Esophagus (tissue), 2 donors: ENCODE results near the gene KANK3. TPM values are rescaled to one million over a fixed set of nuclear protein-coding genes. Genes with fewer than 3 reads are reported as not detected.
A peak's percentile ranks its signal among the peaks of the same experiment; 100 is the strongest.
"Not testable (repeated sequence)": the region's sequence is repeated elsewhere in the genome, so short reads cannot be mapped to it uniquely, and the experiment has no call there.

Source experiments
- H3K27ac ChIP-seq, 2 donors: one replicate each; pipeline ENCODE4 v1.5.1; 2013; ENCODE audit warnings: low read depth in 2 of 2, mild to moderate bottlenecking in 2 of 2, inconsistent platforms in 1 of 2, low read length in 1 of 2, moderate library complexity in 1 of 2
- H3K27me3 ChIP-seq, 2 donors: one replicate each; pipeline ENCODE4 v1.6.1; 2013; ENCODE audit warnings: low read length in 2 of 2, control low read depth in 1 of 2, mild to moderate bottlenecking in 1 of 2; ENCODE audit not compliant: insufficient read depth in 2 of 2, control insufficient read depth in 1 of 2
- H3K36me3 ChIP-seq, 2 donors: one replicate each; pipeline ENCODE4 v1.6.1; 2013; ENCODE audit warnings: low read length in 1 of 2; ENCODE audit not compliant: control insufficient read depth in 2 of 2, insufficient read depth in 2 of 2
- H3K4me1 ChIP-seq, 2 donors: one replicate each; pipeline ENCODE4 v1.6.1; 2013; ENCODE audit warnings: low read length in 1 of 2; ENCODE audit not compliant: control insufficient read depth in 2 of 2, insufficient read depth in 2 of 2
- H3K4me3 ChIP-seq, 2 donors: one replicate each; pipeline ENCODE4 v1.5.1; 2013; ENCODE audit warnings: low read length in 2 of 2, mild to moderate bottlenecking in 2 of 2, low read depth in 1 of 2, moderate library complexity in 1 of 2
- H3K9me3 ChIP-seq, 2 donors: one replicate each; pipeline ENCODE4 v1.6.1; 2013; ENCODE audit warnings: mild to moderate bottlenecking in 2 of 2, low read depth in 1 of 2, low read length in 1 of 2, moderate library complexity in 1 of 2; ENCODE audit not compliant: control insufficient read depth in 2 of 2, insufficient read depth in 1 of 2
- WGBS, 2 donors: extraction: QIAGEN DNeasy Blood & Tissue Kit; methylation state at CpG; one replicate each; pipeline ENCODE4 v1.1.7; 2013; 5-methylcytosine and 5-hydroxymethylcytosine counted together
- polyA plus RNA-seq, 2 donors: library from polyadenylated mRNA; stranded (reverse); fragments of 200-250 nt; gene quantifications; one replicate each; pipeline ENCODE4 v1.2.3, GENCODE V29; 2013
- donor health status: healthy with polysubstance abuse.
- donor health status: Bipolar disorder and iron deficiency.

KANK3 gene
- polyA plus RNA-seq, 2 donors, result 4.2 to 5.2 TPM

DNA sequence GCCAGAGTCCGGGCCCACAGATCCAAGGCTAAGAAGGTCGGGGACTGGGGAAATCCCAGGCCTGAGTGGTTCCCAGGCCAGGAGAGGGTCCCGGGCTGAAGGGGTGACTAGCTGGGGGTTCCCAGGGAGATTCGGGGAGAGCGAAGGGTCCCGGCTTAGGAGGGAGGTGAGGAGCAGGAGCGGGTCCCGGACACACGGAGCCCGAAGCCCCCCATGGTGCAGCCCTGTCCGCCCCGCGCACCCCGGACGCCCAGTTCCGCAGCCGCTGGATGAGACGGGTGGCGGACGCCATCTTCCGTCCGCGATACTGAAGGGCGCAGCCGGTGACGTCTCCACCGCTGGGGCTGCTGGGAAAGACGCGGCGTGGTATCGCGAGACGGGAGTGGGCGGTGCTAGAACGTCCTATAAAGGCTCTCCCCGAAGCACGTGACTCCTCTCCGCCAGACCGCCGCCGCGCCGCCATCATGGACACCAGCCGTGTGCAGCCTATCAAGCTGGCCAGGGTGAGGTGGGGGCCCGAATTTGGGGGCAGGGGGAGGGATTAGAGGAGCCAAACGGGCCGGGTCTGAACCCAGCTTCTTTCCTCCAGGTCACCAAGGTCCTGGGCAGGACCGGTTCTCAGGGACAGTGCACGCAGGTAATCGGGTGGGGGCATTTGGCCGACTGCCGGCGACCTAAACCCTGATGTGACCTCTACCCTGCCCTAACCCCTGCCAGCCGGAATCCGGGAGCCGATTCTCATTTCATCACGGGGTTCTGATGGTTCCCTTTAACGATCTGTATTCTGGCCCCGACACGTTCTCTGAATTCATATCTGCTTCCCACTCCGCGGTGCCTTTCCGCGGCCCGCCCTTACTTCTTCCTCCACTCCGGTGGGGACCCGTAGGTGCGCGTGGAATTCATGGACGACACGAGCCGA is 21.7 kb downstream of the KANK3 start, which contains the start of the genes NDUFA7 and RPS28:
Gene NDUFA7 (minus strand): TSS at position 309 of the 919 bp plus-strand sequence. CDS start 17 bp downstream, at position 292.
Gene RPS28 (plus strand): TSS at position 430 of the 919 bp plus-strand sequence. CDS start 35 bp downstream, at position 465.
- Histone ChIP-seq H3K27me3 (no peaks in the 10 kb centered on the region), H3K9me3 (peaks cover 0 to 2% of the 10 kb centered on the region in 2 donors), H3K4me3 (peak within 1 kb of the TSS; percentile 91 to 94), H3K4me1 (peaks cover 2 to 13% of the 10 kb centered on the region in 2 donors), H3K27ac (peak within 1 kb of the TSS; percentile 92 to 95), H3K36me3 (peaks cover 2 to 14% of the 10 kb centered on the region in 2 donors)
- 0 to 1% methylated on average over 64 to 72 of the region's 72 CpGs for WGBS, 2 donors

DNA sequence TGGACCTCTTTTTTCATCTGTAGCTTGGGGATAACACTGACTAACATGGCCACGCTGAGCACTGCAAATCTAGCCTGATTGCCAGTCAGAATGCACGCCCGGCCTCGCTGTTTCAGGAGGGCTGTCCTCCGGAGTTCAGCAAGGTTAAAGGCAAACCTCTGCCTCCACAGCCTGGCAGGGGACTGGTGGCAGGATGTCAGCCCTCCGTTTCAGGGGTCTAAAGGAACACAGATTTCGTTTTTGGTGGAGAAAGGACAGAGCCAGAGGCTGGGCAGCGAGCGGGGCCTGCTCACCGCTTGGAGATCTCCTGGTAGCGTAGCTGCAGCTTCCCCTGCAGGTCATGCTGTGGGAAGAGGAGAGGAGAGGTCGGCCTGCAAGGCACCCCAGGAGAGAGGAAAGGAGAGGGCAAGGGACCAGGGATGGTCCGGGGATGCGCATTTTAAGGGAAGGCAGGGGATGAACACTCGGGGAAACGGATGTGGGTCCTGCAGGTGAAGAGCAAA is 22.4 kb downstream of the KANK3 start:
- Histone ChIP-seq H3K36me3 (peaks cover 2 to 15% of the 10 kb centered on the region in 2 donors), H3K27ac (peak overlapping the region; percentile 92 to 95), H3K4me3 (peak overlapping the region; percentile 91 to 94), H3K4me1 (peaks cover 2 to 13% of the 10 kb centered on the region in 2 donors), H3K27me3 (no peaks in the 10 kb centered on the region), H3K9me3 (peaks cover 0 to 2% of the 10 kb centered on the region in 2 donors)
- WGBS, 2 donors, result 1 to 2% methylated on average over 16 of the region's 16 CpGs

DNA sequence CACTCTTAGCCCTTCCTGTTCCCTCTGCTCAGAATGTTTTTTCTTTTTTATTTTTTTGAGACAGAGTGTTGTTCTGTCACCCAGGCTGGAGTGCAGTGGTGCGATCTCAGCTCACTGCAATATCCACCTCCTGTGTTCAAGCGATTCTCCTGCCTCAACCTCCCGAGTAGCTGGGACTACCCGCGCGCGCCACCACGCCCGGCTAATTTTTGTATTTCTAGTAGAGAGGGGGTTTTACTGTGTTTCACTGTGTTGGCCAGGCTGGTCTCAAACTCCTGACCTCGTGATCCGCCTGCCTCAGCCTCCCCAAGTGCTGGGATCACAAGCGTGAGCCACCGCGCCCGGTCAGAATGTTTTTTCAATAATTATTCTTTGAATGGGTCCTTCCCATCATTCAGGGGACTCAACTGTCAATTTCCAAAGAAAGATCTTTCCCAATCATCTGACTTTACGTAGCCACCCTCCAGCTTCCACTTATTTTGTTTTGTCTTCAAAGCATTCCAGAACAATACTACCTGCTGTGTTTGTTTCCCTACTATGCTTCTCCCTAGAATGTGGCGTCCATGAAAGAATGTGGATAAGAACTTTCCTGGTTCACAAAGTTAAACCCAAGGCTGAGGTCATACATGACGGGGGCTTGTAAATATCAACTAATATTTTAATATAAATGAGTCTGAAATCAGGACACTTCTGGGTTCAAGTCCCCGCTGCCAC is 23.1 kb downstream of the KANK3 start:
- 79 to 82% methylated on average over 19 of the region's 19 CpGs for WGBS, 2 donors
- Histone ChIP-seq H3K27ac (no peak overlapping the region), H3K9me3 (peaks cover 0 to 2% of the 10 kb centered on the region in 2 donors), H3K4me3 (peak overlapping the region in 1 of 2 donors; percentile 91), H3K27me3 (no peaks in the 10 kb centered on the region), H3K4me1 (peaks cover 2 to 12% of the 10 kb centered on the region in 2 donors), H3K36me3 (peaks cover 5 to 16% of the 10 kb centered on the region in 2 donors)

DNA sequence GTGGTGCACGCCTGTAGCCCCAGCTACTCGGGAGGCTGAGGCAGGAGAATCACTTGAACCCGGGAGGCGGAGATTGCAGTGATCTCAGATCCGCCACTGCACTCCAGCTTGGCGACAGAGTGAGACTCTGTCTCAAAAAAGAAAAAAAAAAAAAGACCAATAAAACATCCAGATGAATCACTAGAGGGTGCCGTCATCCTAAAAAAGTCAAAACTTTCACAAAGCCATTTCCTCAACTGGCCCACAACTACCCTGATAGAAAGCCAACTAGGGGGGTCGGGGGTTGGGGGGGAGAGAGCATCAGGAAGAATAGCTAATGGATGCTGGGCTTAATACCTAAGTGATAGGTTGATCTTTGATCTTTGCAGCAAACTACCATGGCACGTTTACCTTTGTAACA is 24.2 kb downstream of the KANK3 start:
- H3K9me3 ChIP-seq, H3K27me3 ChIP-seq, H3K4me1 ChIP-seq, H3K4me3 ChIP-seq, H3K27ac ChIP-seq: not testable (repeated sequence)
- WGBS, 2 donors, result 77 to 81% methylated on average over 9 of the region's 9 CpGs
- peaks cover 5 to 14% of the 10 kb centered on the region in 2 donors for H3K36me3 ChIP-seq

DNA sequence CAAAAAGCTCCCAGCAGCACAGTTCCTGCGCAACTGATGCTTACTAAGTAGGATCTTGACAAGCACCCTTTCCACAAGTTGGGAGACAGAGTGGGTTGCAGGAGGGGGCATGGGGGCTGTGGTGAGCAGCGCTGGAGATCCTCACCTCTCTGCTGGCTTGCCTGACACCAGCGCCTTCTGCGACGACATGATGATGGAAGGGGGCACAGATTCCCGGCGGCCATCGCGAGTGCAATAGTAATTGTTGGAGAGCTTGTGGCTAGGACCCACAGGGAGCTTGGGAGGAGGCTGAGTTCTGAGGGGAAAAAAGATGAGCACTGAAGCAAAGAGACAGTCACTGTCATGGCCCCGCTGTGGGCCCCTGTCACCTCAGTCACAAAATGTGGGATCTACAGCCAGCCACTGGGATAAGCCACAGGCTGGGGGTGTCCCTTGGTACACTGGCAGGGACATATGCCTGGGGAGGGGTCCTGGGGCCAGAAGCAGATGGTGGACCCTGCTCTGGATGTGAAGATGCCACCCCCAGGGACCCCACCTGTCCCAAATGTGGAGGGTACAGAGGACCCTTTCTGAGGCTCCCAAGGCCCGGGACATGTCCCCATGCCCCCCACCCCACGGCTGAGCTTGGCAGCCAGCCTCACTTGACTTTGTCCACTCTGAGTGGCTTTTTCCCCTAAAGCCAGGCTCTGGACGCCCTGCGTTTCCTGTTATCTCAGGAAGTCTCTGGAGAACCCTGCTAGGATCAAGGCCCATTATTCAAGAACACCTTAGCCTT is 26.5 kb downstream of the KANK3 start:
- 84 to 86% methylated on average over 14 of the region's 14 CpGs for WGBS, 2 donors
- Histone ChIP-seq H3K27ac (no peak overlapping the region), H3K4me3 (no peak overlapping the region), H3K9me3 (no peaks in the 10 kb centered on the region), H3K4me1 (no peaks in the 10 kb centered on the region), H3K27me3 (no peaks in the 10 kb centered on the region), H3K36me3 (peaks cover 4 to 6% of the 10 kb centered on the region in 2 donors)

DNA sequence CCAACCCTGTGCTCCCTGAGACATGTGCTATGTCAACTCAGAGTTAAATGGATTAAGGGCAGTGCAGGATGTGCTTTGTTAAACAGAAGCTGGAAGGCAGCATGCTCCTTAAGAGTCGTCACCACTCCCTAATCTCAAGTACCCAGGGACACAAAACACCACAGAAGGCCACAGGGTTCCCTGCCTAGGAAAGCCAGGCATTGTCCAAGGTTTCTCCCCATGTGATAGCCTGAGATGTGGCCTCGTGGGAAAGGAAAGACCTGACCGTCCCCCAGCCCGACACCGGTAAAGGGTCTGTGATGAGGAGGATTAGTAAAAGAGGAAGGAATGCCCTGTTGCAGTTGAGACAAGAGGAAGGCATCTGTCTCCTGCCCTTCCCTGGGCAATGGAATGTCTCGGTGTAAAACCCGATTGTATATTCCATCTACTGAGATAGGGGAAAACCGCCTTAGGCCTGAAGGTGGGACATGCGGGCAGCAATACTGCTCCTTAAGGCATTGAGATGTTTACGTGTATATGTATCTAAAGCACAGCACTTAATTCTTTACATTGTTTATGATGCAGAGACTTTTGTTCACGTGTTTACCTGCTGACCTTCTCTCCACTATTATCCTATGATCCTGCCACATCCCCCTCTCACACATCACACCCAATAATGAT is 28.0 kb downstream of the KANK3 start:
- H3K27ac ChIP-seq, H3K4me3 ChIP-seq, H3K4me1 ChIP-seq, H3K9me3 ChIP-seq, H3K27me3 ChIP-seq: not testable (repeated sequence)
- H3K36me3 ChIP-seq, result peaks cover 4 to 14% of the 10 kb centered on the region in 2 donors
- 86 to 87% methylated on average over 11 of the region's 11 CpGs for WGBS, 2 donors

DNA sequence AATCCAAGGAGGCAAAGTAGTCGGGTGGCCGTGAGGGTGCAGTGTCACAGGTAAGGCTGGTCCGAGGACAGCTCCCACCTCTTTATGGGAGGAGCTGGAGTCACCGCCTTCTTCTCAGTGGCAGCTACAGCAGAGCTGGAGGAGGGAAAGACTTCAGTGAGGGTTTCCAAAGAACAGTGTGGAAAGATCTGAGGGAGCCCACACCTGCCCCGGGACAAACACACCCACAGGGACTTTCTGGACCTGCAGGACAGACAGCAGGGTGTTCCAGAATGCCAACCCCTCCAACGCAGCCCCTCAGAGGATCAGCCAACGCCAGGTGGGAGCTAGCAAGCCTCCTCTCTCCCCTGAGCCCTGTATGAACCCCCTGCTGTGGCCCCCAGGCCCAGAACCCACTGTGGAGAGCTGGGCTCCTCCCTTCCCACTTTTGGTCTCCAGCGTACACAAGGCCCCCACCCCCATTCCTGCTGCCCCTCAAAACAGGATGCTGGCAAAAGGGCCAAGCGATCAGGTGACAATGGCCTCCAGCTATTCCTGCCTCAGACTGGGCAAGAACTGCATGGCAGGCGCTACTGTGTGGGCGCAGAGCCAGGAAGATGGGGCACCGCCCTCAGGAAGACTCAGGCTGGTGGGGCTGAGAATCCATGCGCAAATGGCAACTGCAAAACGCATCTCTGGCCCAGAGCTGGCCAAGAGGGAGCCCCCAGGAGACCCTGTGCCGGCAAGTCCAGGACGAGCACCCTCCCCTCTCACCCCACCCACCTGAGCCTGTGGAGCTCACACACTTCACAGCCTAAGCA is 31.4 kb downstream of the KANK3 start:
- H3K36me3 ChIP-seq, result peaks cover 4 to 17% of the 10 kb centered on the region in 2 donors
- 56 to 62% methylated on average over 16 of the region's 16 CpGs for WGBS, 2 donors
- no peaks in the 10 kb centered on the region for H3K27me3 ChIP-seq
- H3K27ac ChIP-seq, result peak overlapping the region in 1 of 2 donors; percentile 48
- peaks cover 0 to 1% of the 10 kb centered on the region in 2 donors for H3K9me3 ChIP-seq
- H3K4me3 ChIP-seq, result no peak overlapping the region
- H3K4me1 ChIP-seq, result peaks cover 0 to 12% of the 10 kb centered on the region in 2 donors

DNA sequence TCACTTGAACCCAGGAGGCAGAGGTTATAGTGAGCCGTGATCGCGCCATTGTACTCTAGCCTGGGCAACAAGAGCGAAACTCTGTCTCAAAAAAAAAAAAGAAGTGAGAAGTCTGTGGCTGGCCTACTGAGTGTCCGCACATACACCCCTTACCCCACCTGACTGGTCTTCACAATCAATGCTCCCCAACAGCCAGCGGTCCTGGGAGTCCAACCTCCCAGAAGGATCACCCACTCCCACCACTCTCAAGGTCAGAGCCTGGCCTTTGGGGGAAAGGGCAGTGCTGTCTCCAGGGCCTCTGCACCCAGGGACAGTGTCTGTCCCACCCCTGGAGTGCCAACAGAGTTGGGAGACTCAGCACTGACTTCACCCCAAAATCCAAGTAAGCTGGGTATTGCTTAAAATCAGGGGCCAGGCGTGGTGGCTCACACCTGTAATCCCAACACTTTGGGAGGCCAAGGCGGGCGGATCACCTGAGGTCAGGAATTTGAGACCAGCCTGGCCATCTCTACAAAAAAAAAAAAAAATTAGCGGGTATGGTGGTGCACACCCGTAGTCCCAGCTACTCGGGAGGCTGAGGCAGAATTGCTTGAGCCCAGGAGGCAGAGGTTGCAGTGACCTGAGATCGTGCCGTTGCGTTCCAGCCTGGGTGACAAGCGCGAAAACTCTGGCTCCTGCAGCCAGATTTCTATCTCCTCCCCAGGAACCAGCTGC is 32.6 kb downstream of the KANK3 start:
- Histone ChIP-seq H3K27me3 (no peaks in the 10 kb centered on the region), H3K4me1 (peaks cover 0 to 12% of the 10 kb centered on the region in 2 donors), H3K4me3 (no peak overlapping the region), H3K9me3 (peaks cover 0 to 1% of the 10 kb centered on the region in 2 donors), H3K27ac (no peak overlapping the region), H3K36me3 (peaks cover 4 to 15% of the 10 kb centered on the region in 2 donors)
- 93 to 94% methylated on average over 17 of the region's 17 CpGs for WGBS, 2 donors
